Ascending aorta (tissue), 2 donors: Measurements from ENCODE around the gene TSR1. TPM values are rescaled to one million over a fixed set of nuclear protein-coding genes. Genes with fewer than 3 reads are reported as not detected.

Experiments used
- DNase-seq, 2 donors: peaks; one replicate each; pipeline ENCODE4 v3.0.0-alpha.2; 2019; ENCODE audit warnings: low spot score in 2 of 2
- H3K27ac ChIP-seq, 2 donors: fragments of 200-600 bp; sonication (generic); one replicate each; pipeline ENCODE4 v1.5.1; 2016 to 2017; ENCODE audit warnings: mild to moderate bottlenecking in 1 of 2
- H3K27me3 ChIP-seq: fragments of 200-600 bp; sonication (generic); one replicate; pipeline ENCODE4 v1.5.1; 2017
- H3K36me3 ChIP-seq, 2 donors: fragments of 200-600 bp; sonication (generic); one replicate each; pipeline ENCODE4 v1.5.1; 2016
- H3K4me1 ChIP-seq, 2 donors: fragments of 200-600 bp; sonication (generic); one replicate each; pipeline ENCODE4 v1.5.1; 2016 to 2017; ENCODE audit warnings: mild to moderate bottlenecking in 1 of 2
- H3K4me3 ChIP-seq, 2 donors: fragments of 200-600 bp; sonication (generic); one replicate each; pipeline ENCODE4 v1.5.1; 2016 to 2017; ENCODE audit warnings: mild to moderate bottlenecking in 1 of 2
- H3K9me3 ChIP-seq, 2 donors: fragments of 200-600 bp; sonication (generic); one replicate each; pipeline ENCODE4 v1.5.1; 2016
- intact Hi-C: fragments of 100-400 bp; cut with DNase I; formaldehyde crosslinking; loops from one replicate; pipeline ENCODE4 v1.15.1; 2023
- total RNA-seq: library from RNA; depleted of rRNA; stranded (reverse); fragments of >200 nt; gene quantifications from one replicate; pipeline ENCODE4 v1.1.0, GENCODE V29; 2016
- TF ChIP-seq, protein P1 (sequence below), 3 experiments: fragments of 200-600 bp in 2 of 3; fragments of 450-650 bp in 1 of 3; sonication (generic) in 2 of 3; IDR thresholded peaks; one replicate each; pipeline ENCODE4 v1.5.1; 2016 to 2019; ENCODE audit warnings: antibody characterized with exemption in 3 of 3, mild to moderate bottlenecking in 1 of 3, moderate library complexity in 1 of 3

Gene TSR1
- total RNA-seq, 1 donor from 2014 or later = 16.9 TPM

DNA sequence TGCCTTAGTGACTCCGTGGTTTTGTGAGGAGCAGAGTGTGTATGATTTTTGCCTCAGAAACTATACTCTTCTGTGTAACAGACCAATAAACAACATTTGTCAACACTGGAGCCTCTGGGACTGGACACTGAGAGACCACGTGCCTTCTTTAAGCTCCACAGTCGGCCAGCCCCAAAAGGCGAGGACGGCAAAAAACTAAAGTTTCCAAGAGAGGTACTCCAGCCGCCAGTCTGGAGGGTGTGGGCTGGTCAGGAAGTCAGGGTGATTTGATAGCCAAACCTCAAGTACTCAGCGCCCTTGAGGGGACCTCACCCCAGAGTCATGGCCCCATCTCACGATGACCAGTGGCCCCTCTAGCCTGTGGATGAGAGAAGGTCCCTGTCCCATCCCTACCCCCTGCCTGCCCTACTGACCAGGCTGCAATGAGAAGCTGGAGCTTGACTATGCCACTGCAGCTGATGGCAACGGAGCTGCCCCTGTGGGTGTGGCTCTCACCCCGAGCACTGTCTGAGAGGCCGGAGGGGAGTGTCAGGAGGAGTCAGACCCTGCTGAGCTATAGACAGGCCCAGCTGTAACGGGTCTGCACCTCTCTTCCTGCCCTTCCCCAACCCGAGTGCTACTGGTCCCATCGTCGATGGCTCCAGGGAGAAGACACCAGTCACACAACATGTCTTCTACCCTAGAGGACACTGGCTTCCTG is 44.8 kb upstream of the TSR1 start:
- Histone ChIP-seq H3K4me1 (peaks cover 0 to 4% of the 10 kb centered on the region in 2 donors), H3K4me3 (no peak overlapping the region), H3K27me3 (no peaks in the 10 kb centered on the region), H3K9me3 (no peaks in the 10 kb centered on the region), H3K27ac (no peak overlapping the region), H3K36me3 (peaks cover 29 to 58% of the 10 kb centered on the region in 2 donors)
- TF ChIP-seq, protein P1, sequence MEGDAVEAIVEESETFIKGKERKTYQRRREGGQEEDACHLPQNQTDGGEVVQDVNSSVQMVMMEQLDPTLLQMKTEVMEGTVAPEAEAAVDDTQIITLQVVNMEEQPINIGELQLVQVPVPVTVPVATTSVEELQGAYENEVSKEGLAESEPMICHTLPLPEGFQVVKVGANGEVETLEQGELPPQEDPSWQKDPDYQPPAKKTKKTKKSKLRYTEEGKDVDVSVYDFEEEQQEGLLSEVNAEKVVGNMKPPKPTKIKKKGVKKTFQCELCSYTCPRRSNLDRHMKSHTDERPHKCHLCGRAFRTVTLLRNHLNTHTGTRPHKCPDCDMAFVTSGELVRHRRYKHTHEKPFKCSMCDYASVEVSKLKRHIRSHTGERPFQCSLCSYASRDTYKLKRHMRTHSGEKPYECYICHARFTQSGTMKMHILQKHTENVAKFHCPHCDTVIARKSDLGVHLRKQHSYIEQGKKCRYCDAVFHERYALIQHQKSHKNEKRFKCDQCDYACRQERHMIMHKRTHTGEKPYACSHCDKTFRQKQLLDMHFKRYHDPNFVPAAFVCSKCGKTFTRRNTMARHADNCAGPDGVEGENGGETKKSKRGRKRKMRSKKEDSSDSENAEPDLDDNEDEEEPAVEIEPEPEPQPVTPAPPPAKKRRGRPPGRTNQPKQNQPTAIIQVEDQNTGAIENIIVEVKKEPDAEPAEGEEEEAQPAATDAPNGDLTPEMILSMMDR (IDR thresholded peaks at IDR 0.05) = no peak
- no peak for DNase-seq
- intact Hi-C loops = no loop called here

DNA sequence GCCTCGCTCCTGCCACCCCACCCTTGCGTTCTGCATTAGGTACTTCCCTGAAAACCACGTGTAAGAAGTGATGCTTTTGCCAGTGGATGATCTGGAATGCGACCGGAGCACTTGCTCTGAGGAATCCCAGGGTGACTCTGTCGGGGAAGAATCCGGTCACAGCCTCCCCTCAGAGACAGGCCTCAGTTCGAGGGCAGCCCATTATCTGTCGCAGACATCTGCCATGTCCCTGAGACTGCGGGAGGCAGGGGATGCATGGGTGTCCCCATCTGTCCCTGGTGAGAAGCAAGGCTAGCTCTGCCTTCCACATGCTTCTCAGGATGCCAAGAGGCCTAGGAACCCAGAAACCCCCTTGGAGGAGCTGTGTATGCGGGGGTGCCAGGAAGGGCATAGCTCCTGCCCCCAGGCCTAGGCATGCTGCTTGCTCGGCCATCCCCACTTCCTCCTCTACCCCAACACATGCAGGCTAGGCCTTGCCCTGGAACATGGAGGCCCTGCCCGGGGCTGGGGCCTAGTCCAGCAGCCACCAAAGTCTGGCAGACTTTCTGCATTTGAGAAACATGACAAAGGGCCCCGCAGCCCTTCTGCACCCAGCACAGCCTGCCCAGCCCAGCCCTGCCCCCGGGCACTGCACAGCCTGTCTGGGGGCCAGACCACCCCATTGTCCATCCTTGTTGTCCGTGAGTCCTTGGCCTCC is 44.1 kb upstream of the TSR1 start:
- H3K36me3 ChIP-seq = peaks cover 36 to 58% of the 10 kb centered on the region in 2 donors
- TF ChIP-seq, protein P1 (IDR thresholded peaks at IDR 0.05) = no peak
- no peaks in the 10 kb centered on the region for H3K9me3 ChIP-seq
- H3K4me3 ChIP-seq = no peak overlapping the region
- intact Hi-C loops = no loop called here
- no peak for DNase-seq
- H3K4me1 ChIP-seq = peaks cover 0 to 4% of the 10 kb centered on the region in 2 donors
- H3K27ac ChIP-seq = no peak overlapping the region
- no peaks in the 10 kb centered on the region for H3K27me3 ChIP-seq

DNA sequence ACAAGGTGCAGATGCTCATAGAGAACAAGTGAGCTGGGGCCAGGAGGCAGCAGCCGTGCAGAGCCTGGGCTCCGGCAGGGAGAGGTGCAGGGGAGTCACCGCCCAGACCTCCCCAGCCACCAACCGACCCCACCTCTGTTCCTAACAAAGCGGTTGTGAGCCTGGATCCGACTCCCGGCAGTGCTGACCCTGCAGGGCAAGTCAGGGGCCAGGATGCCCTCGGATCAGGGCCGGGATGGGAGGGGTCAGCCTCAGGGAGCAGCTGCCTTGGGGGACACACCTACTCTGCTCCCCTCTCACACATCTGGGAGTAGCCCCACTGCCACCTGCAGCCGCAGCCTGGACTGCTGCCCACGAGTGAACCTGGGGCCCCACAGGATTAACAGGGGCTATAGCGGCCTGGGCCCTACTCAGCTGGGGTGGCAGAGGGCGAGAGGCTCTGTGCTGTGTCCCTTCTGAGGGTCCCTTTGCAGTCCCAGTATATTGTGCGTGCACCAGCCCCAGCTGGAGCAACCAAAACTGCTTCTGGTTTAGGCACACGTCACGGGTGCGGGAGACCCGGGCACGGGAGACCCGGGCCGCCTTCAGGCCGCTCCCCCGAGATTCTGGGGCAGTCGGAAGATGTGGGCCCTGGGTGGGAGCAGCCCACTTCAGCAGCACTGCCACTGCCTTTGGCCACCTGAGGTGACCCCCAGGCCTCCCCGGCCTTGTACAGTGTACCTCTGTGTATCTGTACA is 43.4 kb upstream of the TSR1 start:
- intact Hi-C loops = no loop called here
- H3K4me1 ChIP-seq = peaks cover 0 to 4% of the 10 kb centered on the region in 2 donors
- no peak overlapping the region for H3K27ac ChIP-seq
- no peak for DNase-seq
- TF ChIP-seq, protein P1 (IDR thresholded peaks at IDR 0.05) = no peak
- H3K4me3 ChIP-seq = no peak overlapping the region
- H3K27me3 ChIP-seq = no peaks in the 10 kb centered on the region
- peaks cover 41 to 63% of the 10 kb centered on the region in 2 donors for H3K36me3 ChIP-seq
- H3K9me3 ChIP-seq = no peaks in the 10 kb centered on the region

DNA sequence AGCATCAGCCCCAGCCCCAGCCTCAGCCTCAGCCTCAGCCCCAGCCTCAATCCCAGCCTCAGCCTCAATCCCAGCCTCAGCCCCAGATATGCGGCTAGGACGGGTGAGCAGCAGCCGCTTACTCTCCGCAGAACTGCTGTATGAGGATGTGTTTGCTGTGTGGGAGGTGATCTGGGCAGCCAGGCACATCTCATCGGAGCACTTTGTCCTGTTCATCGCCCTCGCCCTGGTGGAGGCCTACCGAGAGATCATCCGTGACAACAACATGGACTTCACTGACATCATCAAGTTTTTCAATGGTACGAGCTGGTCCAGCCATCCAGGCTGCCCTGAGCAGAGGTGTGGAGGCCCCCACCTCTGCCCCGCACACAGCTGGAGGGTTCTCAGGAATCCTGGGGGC is 42.6 kb upstream of the TSR1 start:
- DNase-seq = no peak
- Histone ChIP-seq H3K9me3 (no peaks in the 10 kb centered on the region), H3K27ac (no peak overlapping the region), H3K4me3 (no peak overlapping the region), H3K4me1 (peaks cover 0 to 4% of the 10 kb centered on the region in 2 donors), H3K36me3 (peaks cover 42 to 67% of the 10 kb centered on the region in 2 donors), H3K27me3 (no peaks in the 10 kb centered on the region)
- TF ChIP-seq, protein P1 (IDR thresholded peaks at IDR 0.05) = no peak
- intact Hi-C loops = no loop called here

DNA sequence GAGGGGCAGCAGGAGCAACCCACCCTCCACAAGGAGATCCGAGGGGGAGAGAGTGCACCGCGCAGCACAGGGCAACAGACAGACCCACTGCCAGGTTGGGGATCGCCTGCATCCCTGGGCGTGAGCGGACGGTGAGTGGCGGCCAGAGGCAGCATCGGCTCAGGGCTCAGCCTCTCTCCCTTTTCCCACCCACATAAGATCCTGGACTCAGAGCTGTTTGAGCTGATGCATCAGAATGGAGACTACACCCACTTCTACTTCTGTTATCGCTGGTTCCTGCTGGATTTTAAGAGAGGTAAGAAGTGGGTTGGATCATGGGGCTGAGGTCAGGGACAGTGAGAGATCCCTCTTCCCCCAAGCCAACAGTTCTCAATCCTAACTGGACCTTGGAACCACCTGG is 41.4 kb upstream of the TSR1 start:
- H3K9me3 ChIP-seq = no peaks in the 10 kb centered on the region
- peaks cover 0 to under 1% of the 10 kb centered on the region in 2 donors for H3K4me1 ChIP-seq
- intact Hi-C loops = no loop called here
- TF ChIP-seq, protein P1 (IDR thresholded peaks at IDR 0.05) = no peak
- DNase-seq = no peak
- H3K27ac ChIP-seq = no peak overlapping the region
- H3K36me3 ChIP-seq = peaks cover 52 to 76% of the 10 kb centered on the region in 2 donors
- no peak overlapping the region for H3K4me3 ChIP-seq
- no peaks in the 10 kb centered on the region for H3K27me3 ChIP-seq
